Loucy (cell line): ENCODE results near the gene NARS2.

Source experiments
- H2AFZ ChIP-seq: fragments of 200-600 bp; sonication (generic); 2 replicates; pipeline ENCODE4 v1.6.0; 2016; ENCODE audit warnings: antibody characterized with exemption, mild to moderate bottlenecking, low read length, moderate library complexity
- H3F3A ChIP-seq: fragments of 200-600 bp; 2 replicates; pipeline ENCODE4 v1.6.0; 2016; ENCODE audit warnings: antibody characterized with exemption, low read depth, mild to moderate bottlenecking
- H3K27me3 ChIP-seq: fragments of 200-600 bp; sonication (generic); 2 replicates; pipeline ENCODE4 v1.6.1; 2014; ENCODE audit warnings: low read length, mild to moderate bottlenecking; ENCODE audit not compliant: insufficient read depth, poor library complexity, severe bottlenecking
- H3K36me3 ChIP-seq: fragments of 200-600 bp; sonication (generic); 2 replicates; pipeline ENCODE4 v1.6.1; 2016; ENCODE audit warnings: low read length; ENCODE audit not compliant: insufficient read depth
- H3K4me1 ChIP-seq: fragments of 200-600 bp; sonication (generic); 2 replicates; pipeline ENCODE4 v1.5.1; 2014; ENCODE audit warnings: low read length, mild to moderate bottlenecking; ENCODE audit not compliant: insufficient read depth, poor library complexity, severe bottlenecking
- H3K4me2 ChIP-seq: fragments of 200-600 bp; sonication (generic); 2 replicates; pipeline ENCODE4 v1.6.0; 2014; ENCODE audit warnings: antibody characterized with exemption, low read length, low read depth, mild to moderate bottlenecking; ENCODE audit not compliant: poor library complexity, severe bottlenecking
- H3K4me3 ChIP-seq: fragments of 200-600 bp; sonication (generic); 2 replicates; pipeline ENCODE4 v1.5.1; 2014; ENCODE audit warnings: low read length, mild to moderate bottlenecking, mixed read lengths; ENCODE audit not compliant: poor library complexity, severe bottlenecking
- H3K79me2 ChIP-seq: fragments of 200-600 bp; sonication (generic); 2 replicates; pipeline ENCODE4 v1.6.1; 2014; ENCODE audit warnings: low read length; ENCODE audit not compliant: insufficient read depth
- H3K9ac ChIP-seq: fragments of 200-600 bp; sonication (generic); 2 replicates; pipeline ENCODE4 v1.6.0; 2014; ENCODE audit warnings: mild to moderate bottlenecking, low read depth, low read length, moderate library complexity; ENCODE audit not compliant: poor library complexity, severe bottlenecking
- H3K9me2 ChIP-seq: fragments of 200-600 bp; sonication (generic); replicated peaks from 2 replicates; pipeline ENCODE4 v1.6.1; 2016; ENCODE audit warnings: low read depth, low read length, mixed read lengths
- H3K9me3 ChIP-seq: fragments of 200-600 bp; sonication (generic); 2 replicates; pipeline ENCODE4 v1.6.1; 2014; ENCODE audit warnings: mild to moderate bottlenecking, antibody characterized with exemption, low read length, low read depth; ENCODE audit not compliant: insufficient read depth
- H4K20me1 ChIP-seq: fragments of 200-600 bp; sonication (generic); 2 replicates; pipeline ENCODE4 v1.6.0; 2014; ENCODE audit warnings: antibody characterized with exemption, low read length, mild to moderate bottlenecking; ENCODE audit not compliant: insufficient read depth, poor library complexity, severe bottlenecking
- EZH2phosphoT487 ChIP-seq: fragments of 200-600 bp; IDR thresholded peaks from 2 replicates; pipeline ENCODE4 v1.6.1; 2018; ENCODE audit warnings: antibody characterized with exemption, mild to moderate bottlenecking, moderate library complexity, borderline replicate concordance
- TF ChIP-seq, protein P1 (sequence below): fragments of 200-600 bp; sonication (generic); conservative IDR thresholded peaks from 2 replicates; pipeline ENCODE4 v1.5.1; 2014; ENCODE audit warnings: mild to moderate bottlenecking, antibody characterized with exemption, low read length

Gene NARS2

DNA sequence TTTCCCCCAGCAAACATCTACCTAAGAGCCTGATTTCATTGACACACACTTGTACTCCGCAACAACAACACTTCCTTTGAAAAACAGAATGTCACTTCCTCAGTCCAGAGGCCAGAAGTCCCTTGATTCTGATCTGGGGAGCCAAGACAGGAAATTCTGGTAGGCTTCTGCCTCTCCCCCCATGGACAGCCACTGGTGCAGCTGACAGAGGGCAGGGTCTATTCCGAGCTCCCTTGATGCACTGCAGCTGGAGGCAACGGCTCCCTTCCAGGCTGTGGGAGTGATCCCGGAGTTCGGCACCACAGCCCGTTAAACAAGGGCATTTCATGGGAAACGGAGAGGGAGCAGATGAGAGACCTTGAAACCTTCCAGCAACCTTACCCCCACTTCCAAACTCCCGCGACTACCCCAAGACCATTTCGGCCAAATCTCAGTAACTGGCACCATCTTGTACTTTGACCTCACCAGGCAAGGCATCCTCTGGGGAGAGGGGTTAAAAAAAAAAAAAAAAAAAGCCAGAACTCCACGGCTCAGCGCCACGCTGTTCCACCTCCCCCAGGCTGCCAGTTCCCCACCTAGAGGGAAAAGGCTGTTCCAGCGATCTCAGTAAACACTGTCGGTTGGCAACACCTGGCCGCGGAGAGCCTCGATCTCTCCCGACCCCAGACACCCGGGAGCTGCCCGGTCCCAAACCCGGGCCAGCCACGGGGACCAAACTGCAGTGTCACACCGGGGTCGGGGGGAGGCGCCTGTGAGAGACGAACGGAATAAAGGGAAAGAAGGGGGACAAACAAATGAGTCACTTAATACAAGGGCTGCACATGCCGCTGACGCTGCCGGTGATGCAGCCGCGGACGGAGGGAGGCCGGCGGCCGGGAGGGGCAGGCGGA, 158.1 kb downstream of the NARS2 start:
- H3K4me3 ChIP-seq: peak overlapping the region; percentile 76
- H3K36me3 ChIP-seq: no peaks in the 10 kb centered on the region
- no peaks in the 10 kb centered on the region for H4K20me1 ChIP-seq
- H3K4me2 ChIP-seq: peak overlapping the region; percentile 71
- H3K9me2 ChIP-seq: no peaks in the 10 kb centered on the region
- H3K4me1 ChIP-seq: peaks cover 17% of the 10 kb centered on the region
- peaks cover 6% of the 10 kb centered on the region; the same call in 1 of the 2 replicates for H3F3A ChIP-seq
- H3K9ac ChIP-seq: peak overlapping the region; percentile 51
- H2AFZ ChIP-seq: peak overlapping the region; percentile 64
- H3K27me3 ChIP-seq: no peaks in the 10 kb centered on the region
- no peaks in the 10 kb centered on the region for H3K9me3 ChIP-seq
- TF ChIP-seq, protein P1, sequence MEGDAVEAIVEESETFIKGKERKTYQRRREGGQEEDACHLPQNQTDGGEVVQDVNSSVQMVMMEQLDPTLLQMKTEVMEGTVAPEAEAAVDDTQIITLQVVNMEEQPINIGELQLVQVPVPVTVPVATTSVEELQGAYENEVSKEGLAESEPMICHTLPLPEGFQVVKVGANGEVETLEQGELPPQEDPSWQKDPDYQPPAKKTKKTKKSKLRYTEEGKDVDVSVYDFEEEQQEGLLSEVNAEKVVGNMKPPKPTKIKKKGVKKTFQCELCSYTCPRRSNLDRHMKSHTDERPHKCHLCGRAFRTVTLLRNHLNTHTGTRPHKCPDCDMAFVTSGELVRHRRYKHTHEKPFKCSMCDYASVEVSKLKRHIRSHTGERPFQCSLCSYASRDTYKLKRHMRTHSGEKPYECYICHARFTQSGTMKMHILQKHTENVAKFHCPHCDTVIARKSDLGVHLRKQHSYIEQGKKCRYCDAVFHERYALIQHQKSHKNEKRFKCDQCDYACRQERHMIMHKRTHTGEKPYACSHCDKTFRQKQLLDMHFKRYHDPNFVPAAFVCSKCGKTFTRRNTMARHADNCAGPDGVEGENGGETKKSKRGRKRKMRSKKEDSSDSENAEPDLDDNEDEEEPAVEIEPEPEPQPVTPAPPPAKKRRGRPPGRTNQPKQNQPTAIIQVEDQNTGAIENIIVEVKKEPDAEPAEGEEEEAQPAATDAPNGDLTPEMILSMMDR: peak; percentile 62
- TF ChIP-seq EZH2phosphoT487: no peak
- no peaks in the 10 kb centered on the region for H3K79me2 ChIP-seq

DNA sequence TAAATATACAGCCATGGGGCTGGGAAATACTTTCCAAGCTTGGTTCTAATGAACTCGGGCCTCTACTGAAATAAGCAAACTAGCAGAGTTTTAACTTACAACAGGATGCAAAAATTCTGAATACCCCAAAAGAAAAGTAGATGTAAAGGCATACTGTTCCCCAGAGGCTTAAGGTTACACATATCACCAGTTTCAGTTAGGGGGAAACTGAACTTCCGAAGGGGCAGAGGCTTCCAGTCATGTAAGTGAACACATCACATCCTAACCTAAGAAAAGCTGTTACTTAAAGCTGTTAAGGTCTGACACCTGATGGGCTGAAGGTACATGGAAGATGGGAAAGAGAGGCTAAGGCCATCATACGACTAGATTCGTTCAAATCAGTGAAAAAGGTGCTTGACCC, 159.3 kb downstream of the NARS2 start:
- H3K9me2 ChIP-seq: no peaks in the 10 kb centered on the region
- H3K79me2 ChIP-seq: no peaks in the 10 kb centered on the region
- TF ChIP-seq, protein P1: no peak
- TF ChIP-seq EZH2phosphoT487: no peak
- no peak overlapping the region for H3K4me3 ChIP-seq
- no peak overlapping the region for H2AFZ ChIP-seq
- H3K9me3 ChIP-seq: no peaks in the 10 kb centered on the region
- H3K4me1 ChIP-seq: peaks cover 12% of the 10 kb centered on the region
- H3K9ac ChIP-seq: no peak overlapping the region
- H3F3A ChIP-seq: peaks cover 6% of the 10 kb centered on the region; the same call in 1 of the 2 replicates
- no peaks in the 10 kb centered on the region for H4K20me1 ChIP-seq
- no peaks in the 10 kb centered on the region for H3K27me3 ChIP-seq
- H3K36me3 ChIP-seq: no peaks in the 10 kb centered on the region
- no peak overlapping the region for H3K4me2 ChIP-seq

- Histone ChIP-seq H3K36me3 (no peaks in the 10 kb centered on the region), H3F3A (peaks cover 6% of the 10 kb centered on the region; the same call in 1 of the 2 replicates), H3K9me2 (no peaks in the 10 kb centered on the region), H4K20me1 (no peaks in the 10 kb centered on the region), H3K9ac (no peak overlapping the region), H3K27me3 (no peaks in the 10 kb centered on the region), H3K4me2 (no peak overlapping the region), H3K79me2 (no peaks in the 10 kb centered on the region), H3K4me3 (no peak overlapping the region), H3K4me1 (peaks cover 12% of the 10 kb centered on the region), H3K9me3 (no peaks in the 10 kb centered on the region), H2AFZ (no peak overlapping the region)
- TF ChIP-seq, protein P1: peak; percentile 67
- no peak for TF ChIP-seq EZH2phosphoT487
Measured at GRCh38 chr11:78414321-78415051, 160.2 kb downstream of the NARS2 start.
